ENCODE data around the gene ALDH9A1. TPM values are rescaled to one million over a fixed set of nuclear protein-coding genes. Genes with fewer than 3 reads are reported as not detected.
"Not testable (repeated sequence)": the region's sequence is repeated elsewhere in the genome, so short reads cannot be mapped to it uniquely, and the experiment has no call there.

ALDH9A1 gene
- total RNA-seq, 1 donor from 2014 or later = 98.1 TPM

DNA sequence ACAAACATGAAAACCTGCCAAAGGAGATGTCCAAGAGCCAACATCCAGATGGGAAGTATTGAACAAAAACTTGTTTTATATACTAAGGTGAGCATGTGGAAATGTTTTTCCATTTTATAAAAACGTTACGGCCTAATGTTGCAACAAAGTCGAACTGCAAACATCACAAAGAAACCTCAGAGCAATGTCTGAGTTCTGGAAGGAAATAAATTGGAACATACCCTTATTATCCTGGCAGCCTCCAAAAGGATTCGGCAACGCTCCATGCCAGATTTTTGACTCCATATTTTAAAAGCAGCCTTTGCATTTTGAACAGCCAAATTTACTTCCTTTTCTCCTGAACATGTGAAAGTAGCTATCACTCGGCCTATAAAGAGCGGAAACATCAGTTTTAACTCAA is 3.3 kb downstream of the ALDH9A1 start:
- Histone ChIP-seq H3K9me3 (ENCODE audit: control insufficient read depth in 3 of 3, low read length in 3 of 3) (no peaks in the 10 kb centered on the region), H3K4me1 (ENCODE audit: control insufficient read depth in 3 of 3, insufficient read depth in 3 of 3, low read length in 3 of 3) (peaks cover 9 to 20% (median 18%) of the 10 kb centered on the region in 3 donors), H3K4me3 (ENCODE audit: low read length in 3 of 3) (no peak overlapping the region)

DNA sequence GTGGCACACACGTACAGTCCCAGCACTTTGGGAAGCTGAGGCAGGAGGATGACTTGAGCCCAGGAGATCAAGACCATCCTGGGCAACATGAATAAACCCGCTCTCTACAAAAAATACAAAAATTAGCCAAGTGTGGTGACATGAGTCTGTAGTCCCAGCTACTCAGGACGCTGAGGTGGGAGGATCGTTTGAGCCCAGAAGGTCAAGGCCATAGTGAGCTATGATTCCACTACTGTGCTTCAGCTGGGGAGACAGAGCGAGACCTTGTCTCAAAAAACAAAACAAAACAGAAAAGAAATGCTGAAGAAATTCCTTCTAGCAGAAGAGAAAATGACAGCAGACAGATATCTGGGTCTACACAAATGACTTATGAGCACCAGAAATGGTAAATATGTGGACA is 10.3 kb downstream of the ALDH9A1 start:
- Histone ChIP-seq H3K4me3 (ENCODE audit: low read length in 3 of 3) (no peak overlapping the region), H3K4me1 (ENCODE audit: control insufficient read depth in 3 of 3, insufficient read depth in 3 of 3, low read length in 3 of 3) (no peaks in the 10 kb centered on the region), H3K27ac (ENCODE audit: low read depth, low read length) (no peak overlapping the region), H3K9ac (ENCODE audit: low read depth in 1 of 3, low read length in 3 of 3) (no peak overlapping the region), H3K27me3 (ENCODE audit: control insufficient read depth in 3 of 3, insufficient read depth in 3 of 3, low read length in 3 of 3) (no peaks in the 10 kb centered on the region), H3K36me3 (ENCODE audit: control insufficient read depth in 3 of 3, insufficient read depth in 3 of 3, low read length in 3 of 3) (peaks cover 0 to 8% (median 6%) of the 10 kb centered on the region in 3 donors), H3K9me3 (ENCODE audit: control insufficient read depth in 3 of 3, low read length in 3 of 3) (no peaks in the 10 kb centered on the region)

More for the DNA sequence above, 3.3 kb downstream of the ALDH9A1 start:
- Histone ChIP-seq H3K9ac (ENCODE audit: low read depth in 1 of 3, low read length in 3 of 3) (no peak overlapping the region), H3K36me3 (ENCODE audit: control insufficient read depth in 3 of 3, insufficient read depth in 3 of 3, low read length in 3 of 3) (peaks cover 0 to 5% (median 4%) of the 10 kb centered on the region in 3 donors), H3K27ac (ENCODE audit: low read depth, low read length) (no peak overlapping the region), H3K27me3 (ENCODE audit: control insufficient read depth in 3 of 3, insufficient read depth in 3 of 3, low read length in 3 of 3) (no peaks in the 10 kb centered on the region)

DNA sequence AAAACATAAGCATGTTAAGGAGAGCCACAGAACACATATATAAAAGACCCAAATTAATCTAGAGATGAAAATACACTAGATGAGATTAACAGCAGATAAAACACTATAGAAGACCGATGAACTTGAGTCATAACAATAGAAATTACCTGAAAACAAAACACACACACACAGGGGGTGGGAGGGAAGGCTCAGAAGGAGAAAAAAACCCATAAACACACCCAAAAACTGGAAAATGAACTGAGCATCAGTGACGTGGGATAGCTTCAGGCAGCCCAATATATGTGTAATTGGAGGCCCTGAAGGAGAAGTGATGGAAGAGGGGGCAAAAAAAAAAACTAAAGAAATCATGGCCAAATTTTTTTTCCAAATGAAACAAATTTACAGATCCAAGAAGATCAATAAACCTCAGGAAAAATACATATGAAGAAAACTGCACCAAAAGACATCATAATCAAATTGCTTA is 11.4 kb downstream of the ALDH9A1 start:
- H3K9me3 ChIP-seq (ENCODE audit: control insufficient read depth in 3 of 3, low read length in 3 of 3) = no peaks in the 10 kb centered on the region
- H3K4me1 ChIP-seq (ENCODE audit: control insufficient read depth in 3 of 3, insufficient read depth in 3 of 3, low read length in 3 of 3) = no peaks in the 10 kb centered on the region
- H3K9ac ChIP-seq (ENCODE audit: low read depth in 1 of 3, low read length in 3 of 3) = no peak overlapping the region
- H3K27ac ChIP-seq (ENCODE audit: low read depth, low read length) = no peak overlapping the region
- H3K27me3 ChIP-seq (ENCODE audit: control insufficient read depth in 3 of 3, insufficient read depth in 3 of 3, low read length in 3 of 3) = no peaks in the 10 kb centered on the region
- H3K4me3 ChIP-seq (ENCODE audit: low read length in 3 of 3) = no peak overlapping the region
- peaks cover 5 to 18% (median 16%) of the 10 kb centered on the region in 3 donors for H3K36me3 ChIP-seq (ENCODE audit: control insufficient read depth in 3 of 3, insufficient read depth in 3 of 3, low read length in 3 of 3)

DNA sequence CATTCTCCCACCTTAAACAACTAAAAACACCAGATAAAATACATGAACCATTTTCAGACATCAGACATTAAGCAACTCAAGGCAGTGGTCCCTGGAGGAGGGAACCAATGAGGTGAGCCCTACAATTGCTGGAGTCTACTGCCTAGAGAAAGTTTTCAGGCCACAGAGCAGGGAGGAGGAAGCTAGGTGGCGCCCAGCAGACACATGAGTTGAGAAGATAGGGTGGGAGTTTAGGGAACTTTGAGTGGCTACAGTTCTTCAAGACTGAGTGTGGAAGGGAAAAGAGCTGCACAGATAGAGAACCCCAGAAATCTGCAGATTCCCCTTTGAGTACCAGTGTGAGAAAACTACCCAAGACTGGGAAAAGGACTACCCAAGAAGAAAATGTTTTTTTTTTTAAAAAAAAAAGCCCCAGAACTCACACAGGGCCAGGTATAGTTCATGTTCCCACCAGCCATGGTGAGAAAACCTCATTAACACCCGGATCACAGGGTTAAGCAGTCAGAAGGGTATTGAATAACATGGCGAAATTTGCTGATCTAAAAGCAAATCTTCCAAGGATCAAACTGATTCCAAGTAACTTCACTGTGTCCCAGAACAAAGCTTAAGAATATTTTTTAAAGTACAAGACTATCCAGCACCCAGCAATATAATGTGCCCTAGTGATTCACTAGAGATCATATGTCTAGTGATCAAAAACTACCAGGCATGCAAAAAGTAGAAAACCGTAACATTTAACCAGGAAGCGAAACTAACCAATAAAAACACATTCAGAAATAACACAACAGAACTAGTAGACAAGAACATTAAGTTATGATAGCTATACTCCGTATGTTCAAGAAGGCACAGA is 12.0 kb downstream of the ALDH9A1 start:
- Histone ChIP-seq H3K4me1 (ENCODE audit: control insufficient read depth in 3 of 3, insufficient read depth in 3 of 3, low read length in 3 of 3) (no peaks in the 10 kb centered on the region), H3K27ac (ENCODE audit: low read depth, low read length) (no peak overlapping the region), H3K36me3 (ENCODE audit: control insufficient read depth in 3 of 3, insufficient read depth in 3 of 3, low read length in 3 of 3) (peaks cover 7 to 21% (median 21%) of the 10 kb centered on the region in 3 donors)

DNA sequence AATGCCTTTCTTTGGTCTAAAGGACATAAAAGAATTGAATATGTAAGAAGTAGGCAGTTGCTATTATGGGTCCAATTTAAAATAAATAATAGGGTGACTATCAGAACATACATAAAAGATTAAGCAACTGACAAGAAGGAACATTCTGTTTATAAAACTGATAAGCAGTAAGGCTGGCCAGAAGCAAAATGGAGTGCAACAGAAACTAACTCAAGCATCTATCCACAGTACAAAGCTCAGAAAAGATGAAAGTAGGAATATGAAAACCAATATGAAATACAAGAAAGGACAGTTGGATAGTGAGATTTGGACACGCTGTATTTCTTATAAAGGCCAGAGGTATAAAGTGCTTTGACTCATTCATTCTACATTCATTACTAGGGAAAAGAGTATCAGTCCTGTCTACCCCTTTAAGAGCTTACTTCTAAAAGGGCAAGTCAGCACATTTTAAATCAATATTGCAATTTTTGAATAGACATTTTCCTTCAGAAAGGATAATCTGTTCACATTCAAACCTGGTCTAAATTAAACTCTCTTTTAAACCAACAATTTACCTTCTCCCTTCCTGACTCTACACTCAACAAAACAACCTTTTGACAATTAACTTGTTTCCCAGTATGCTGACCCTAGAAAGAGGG is 14.4 kb downstream of the ALDH9A1 start:
- no peaks in the 10 kb centered on the region for H3K4me1 ChIP-seq (ENCODE audit: control insufficient read depth in 3 of 3, insufficient read depth in 3 of 3, low read length in 3 of 3)
- H3K27ac ChIP-seq (ENCODE audit: low read depth, low read length) = no peak overlapping the region
- peaks cover 9 to 38% (median 35%) of the 10 kb centered on the region in 3 donors for H3K36me3 ChIP-seq (ENCODE audit: control insufficient read depth in 3 of 3, insufficient read depth in 3 of 3, low read length in 3 of 3)
- H3K27me3 ChIP-seq (ENCODE audit: control insufficient read depth in 3 of 3, insufficient read depth in 3 of 3, low read length in 3 of 3) = no peaks in the 10 kb centered on the region
- no peaks in the 10 kb centered on the region for H3K9me3 ChIP-seq (ENCODE audit: control insufficient read depth in 3 of 3, low read length in 3 of 3)
- peak overlapping the region in 1 of 3 donors; percentile 24 for H3K9ac ChIP-seq (ENCODE audit: low read depth in 1 of 3, low read length in 3 of 3)
- H3K4me3 ChIP-seq (ENCODE audit: low read length in 3 of 3) = no peak overlapping the region

More for the DNA sequence above, 12.0 kb downstream of the ALDH9A1 start:
- no peak overlapping the region for H3K9ac ChIP-seq (ENCODE audit: low read depth in 1 of 3, low read length in 3 of 3)
- H3K4me3 ChIP-seq (ENCODE audit: low read length in 3 of 3) = no peak overlapping the region
- no peaks in the 10 kb centered on the region for H3K27me3 ChIP-seq (ENCODE audit: control insufficient read depth in 3 of 3, insufficient read depth in 3 of 3, low read length in 3 of 3)
- H3K9me3 ChIP-seq (ENCODE audit: control insufficient read depth in 3 of 3, low read length in 3 of 3) = no peaks in the 10 kb centered on the region

DNA sequence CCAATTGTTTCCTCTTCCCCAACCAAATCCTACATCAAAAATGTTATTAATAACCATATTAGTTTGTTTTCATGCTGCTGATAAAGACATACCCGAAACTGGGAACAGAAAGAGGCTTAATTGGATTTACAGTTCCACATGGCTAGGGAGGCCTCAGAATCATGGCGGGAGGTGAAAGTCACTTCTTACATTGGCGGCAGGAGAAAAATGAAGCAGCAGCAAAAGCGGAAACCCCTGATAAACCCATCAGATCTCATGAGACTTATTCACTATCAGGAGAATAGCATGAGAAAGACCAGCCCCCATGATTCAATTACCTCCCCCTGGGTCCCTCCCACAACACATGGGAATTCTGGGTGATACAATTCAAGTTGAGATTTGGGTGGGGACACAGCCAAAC is 17.6 kb downstream of the ALDH9A1 start:
- H3K27ac ChIP-seq (ENCODE audit: low read depth, low read length); H3K4me1 ChIP-seq (ENCODE audit: control insufficient read depth in 3 of 3, insufficient read depth in 3 of 3, low read length in 3 of 3); H3K9me3 ChIP-seq (ENCODE audit: control insufficient read depth in 3 of 3, low read length in 3 of 3); H3K4me3 ChIP-seq (ENCODE audit: low read length in 3 of 3); H3K27me3 ChIP-seq (ENCODE audit: control insufficient read depth in 3 of 3, insufficient read depth in 3 of 3, low read length in 3 of 3); H3K9ac ChIP-seq (ENCODE audit: low read depth in 1 of 3, low read length in 3 of 3): not testable (repeated sequence)
- H3K36me3 ChIP-seq (ENCODE audit: control insufficient read depth in 3 of 3, insufficient read depth in 3 of 3, low read length in 3 of 3) = peaks cover 21 to 47% (median 46%) of the 10 kb centered on the region in 3 donors

DNA sequence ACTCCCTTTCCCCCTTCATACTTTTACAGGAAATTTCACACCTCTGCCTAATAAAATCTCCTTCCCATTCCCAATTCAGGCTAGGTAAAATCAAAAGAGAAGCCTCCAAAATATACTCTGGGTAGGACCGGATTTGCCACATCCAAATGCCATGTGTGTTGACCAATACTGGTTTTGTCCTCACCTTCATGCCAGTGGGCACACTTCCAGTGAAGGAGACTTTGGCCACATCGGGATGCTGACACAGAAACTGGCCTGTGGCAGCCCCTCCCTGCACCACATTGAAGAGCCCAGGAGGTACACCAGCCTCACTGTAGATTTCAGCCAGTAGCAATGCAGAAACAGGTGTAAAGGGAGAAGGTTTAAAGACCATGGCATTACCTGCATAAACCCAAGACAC is 18.1 kb downstream of the ALDH9A1 start:
- Histone ChIP-seq H3K4me1 (ENCODE audit: control insufficient read depth in 3 of 3, insufficient read depth in 3 of 3, low read length in 3 of 3) (no peaks in the 10 kb centered on the region), H3K9me3 (ENCODE audit: control insufficient read depth in 3 of 3, low read length in 3 of 3) (no peaks in the 10 kb centered on the region), H3K36me3 (ENCODE audit: control insufficient read depth in 3 of 3, insufficient read depth in 3 of 3, low read length in 3 of 3) (peaks cover 21 to 48% (median 46%) of the 10 kb centered on the region in 3 donors), H3K27me3 (ENCODE audit: control insufficient read depth in 3 of 3, insufficient read depth in 3 of 3, low read length in 3 of 3) (no peaks in the 10 kb centered on the region), H3K9ac (ENCODE audit: low read depth in 1 of 3, low read length in 3 of 3) (no peak overlapping the region), H3K27ac (ENCODE audit: low read depth, low read length) (no peak overlapping the region), H3K4me3 (ENCODE audit: low read length in 3 of 3) (no peak overlapping the region)

DNA sequence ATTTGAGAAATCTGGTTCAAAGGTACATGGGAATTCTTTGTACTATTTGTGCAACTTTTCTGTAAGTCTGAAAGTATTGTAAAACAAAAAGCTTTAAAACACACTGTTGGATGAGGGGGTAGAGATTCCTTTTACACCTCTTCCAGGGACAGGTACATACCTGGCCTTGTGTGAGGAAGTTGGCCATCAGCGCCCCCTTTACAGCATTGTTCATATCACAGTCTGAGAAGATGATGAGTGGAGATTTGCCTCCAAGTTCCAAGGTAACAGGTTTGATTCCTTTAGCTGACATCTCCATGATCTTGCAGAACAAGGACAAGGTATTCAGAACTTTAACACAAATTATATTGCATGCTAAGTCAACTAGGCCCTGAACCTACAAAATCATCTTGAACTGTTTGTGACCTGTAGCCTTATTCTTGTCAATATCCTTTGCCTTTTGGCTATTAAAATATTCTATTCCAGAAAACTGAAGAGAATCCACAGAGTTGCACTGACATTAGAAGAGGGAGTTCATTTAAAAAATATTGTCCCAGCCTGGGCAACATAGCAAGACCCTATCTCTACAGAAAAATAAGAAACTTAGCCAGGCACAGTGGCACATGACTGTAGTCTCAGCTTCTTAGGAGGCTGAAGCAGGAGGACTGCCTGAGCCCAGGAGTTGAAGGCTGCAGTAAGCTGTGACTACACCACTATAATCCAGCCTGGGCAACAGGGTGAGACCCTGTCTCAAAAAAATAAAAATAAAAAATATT is 18.9 kb downstream of the ALDH9A1 start:
- Histone ChIP-seq H3K9me3 (ENCODE audit: control insufficient read depth in 3 of 3, low read length in 3 of 3) (no peaks in the 10 kb centered on the region), H3K4me3 (ENCODE audit: low read length in 3 of 3) (no peak overlapping the region), H3K27ac (ENCODE audit: low read depth, low read length) (no peak overlapping the region), H3K36me3 (ENCODE audit: control insufficient read depth in 3 of 3, insufficient read depth in 3 of 3, low read length in 3 of 3) (peaks cover 21 to 49% (median 46%) of the 10 kb centered on the region in 3 donors), H3K4me1 (ENCODE audit: control insufficient read depth in 3 of 3, insufficient read depth in 3 of 3, low read length in 3 of 3) (no peaks in the 10 kb centered on the region), H3K9ac (ENCODE audit: low read depth in 1 of 3, low read length in 3 of 3) (no peak overlapping the region), H3K27me3 (ENCODE audit: control insufficient read depth in 3 of 3, insufficient read depth in 3 of 3, low read length in 3 of 3) (no peaks in the 10 kb centered on the region)

DNA sequence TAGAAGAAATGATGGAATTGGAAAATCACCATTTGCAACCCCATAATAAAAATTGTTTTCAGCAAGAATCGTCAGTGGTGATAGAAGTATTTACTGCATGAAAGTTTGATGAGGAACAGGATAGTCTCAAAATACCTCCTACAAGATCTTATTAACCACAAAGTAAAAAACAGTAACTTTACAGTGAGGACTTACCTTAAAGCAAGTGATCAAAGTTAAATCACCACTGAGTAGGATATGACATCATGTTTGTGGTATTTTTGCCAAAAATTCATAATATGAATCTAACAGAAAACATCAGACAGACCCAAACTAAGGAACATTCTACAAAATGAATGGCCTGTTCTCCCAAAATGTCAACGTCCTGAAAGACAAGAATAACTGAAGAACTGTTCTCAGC is 19.9 kb downstream of the ALDH9A1 start:
- Histone ChIP-seq H3K27me3 (ENCODE audit: control insufficient read depth in 3 of 3, insufficient read depth in 3 of 3, low read length in 3 of 3) (no peaks in the 10 kb centered on the region), H3K4me1 (ENCODE audit: control insufficient read depth in 3 of 3, insufficient read depth in 3 of 3, low read length in 3 of 3) (no peaks in the 10 kb centered on the region), H3K9ac (ENCODE audit: low read depth in 1 of 3, low read length in 3 of 3) (no peak overlapping the region), H3K36me3 (ENCODE audit: control insufficient read depth in 3 of 3, insufficient read depth in 3 of 3, low read length in 3 of 3) (peaks cover 21 to 49% (median 46%) of the 10 kb centered on the region in 3 donors), H3K4me3 (ENCODE audit: low read length in 3 of 3) (no peak overlapping the region), H3K9me3 (ENCODE audit: control insufficient read depth in 3 of 3, low read length in 3 of 3) (no peaks in the 10 kb centered on the region), H3K27ac (ENCODE audit: low read depth, low read length) (no peak overlapping the region)

Data from skeletal muscle tissue (tissue), 4 donors.